HG03103 (cell line): ENCODE measurements around the gene OSM.

Experiments
- ATAC-seq: cut with Tn5 transposase; IDR thresholded peaks from one replicate; pipeline ENCODE4 v1.9.1; 2021; ENCODE audit warnings: low read depth; ENCODE audit not compliant: unreplicated experiment

OSM gene

GRCh38 chr22:30212996-30213441 lies 53.6 kb downstream of the OSM start:
- ATAC-seq = no peak
